Tongue (tissue), 2 donors: ENCODE results near the gene METRNL. TPM values are rescaled to one million over a fixed set of nuclear protein-coding genes. Genes with fewer than 3 reads are reported as not detected.

ENCODE experiments used
- DNase-seq: peaks from one replicate; pipeline ENCODE4 v3.0.0-alpha.2; 2015
- total RNA-seq: library from RNA; depleted of rRNA; stranded (reverse); fragments of >200 nt; gene quantifications from one replicate; pipeline ENCODE4 v1.2.3, GENCODE V29; 2014

METRNL gene
- total RNA-seq, 1 donor from 2014 or later, result 45.6 TPM

- DNase-seq, result no peak
Observed at GRCh38 chr17:83067071-83067717, 12.2 kb upstream of the METRNL start.

DNA sequence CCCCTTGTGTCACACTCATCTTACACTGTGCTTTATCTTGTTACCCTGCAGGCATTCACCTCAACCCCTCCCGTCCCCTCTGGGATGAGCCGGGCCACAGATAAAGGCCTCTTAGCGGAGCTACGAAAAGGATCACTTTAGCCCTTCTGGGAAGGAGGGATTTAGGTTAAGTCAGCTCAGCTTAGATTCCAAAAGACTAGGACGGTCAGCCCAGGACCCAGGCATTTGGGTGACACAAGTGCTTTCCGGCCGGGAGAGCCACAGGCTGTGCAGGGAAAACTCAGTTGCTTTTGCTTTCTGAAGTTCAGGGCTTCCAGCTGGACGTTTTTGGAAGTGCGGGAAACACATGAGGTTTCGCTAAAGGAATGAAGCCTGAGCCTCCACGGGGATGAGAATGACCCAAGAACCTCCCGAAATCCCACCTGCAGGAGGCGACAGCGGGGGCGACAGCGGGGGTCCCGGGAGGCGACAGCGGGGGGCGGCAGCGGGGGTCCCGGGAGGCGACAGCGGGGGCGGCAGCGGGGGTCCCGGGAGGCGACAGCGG is 11.6 kb upstream of the METRNL start:
- no peak for DNase-seq

GRCh38 chr17:83068641-83069570 is 10.5 kb upstream of the METRNL start:
- DNase-seq, result no peak

- no peak for DNase-seq
Observed at GRCh38 chr17:83069571-83069906, 9.9 kb upstream of the METRNL start.

DNA sequence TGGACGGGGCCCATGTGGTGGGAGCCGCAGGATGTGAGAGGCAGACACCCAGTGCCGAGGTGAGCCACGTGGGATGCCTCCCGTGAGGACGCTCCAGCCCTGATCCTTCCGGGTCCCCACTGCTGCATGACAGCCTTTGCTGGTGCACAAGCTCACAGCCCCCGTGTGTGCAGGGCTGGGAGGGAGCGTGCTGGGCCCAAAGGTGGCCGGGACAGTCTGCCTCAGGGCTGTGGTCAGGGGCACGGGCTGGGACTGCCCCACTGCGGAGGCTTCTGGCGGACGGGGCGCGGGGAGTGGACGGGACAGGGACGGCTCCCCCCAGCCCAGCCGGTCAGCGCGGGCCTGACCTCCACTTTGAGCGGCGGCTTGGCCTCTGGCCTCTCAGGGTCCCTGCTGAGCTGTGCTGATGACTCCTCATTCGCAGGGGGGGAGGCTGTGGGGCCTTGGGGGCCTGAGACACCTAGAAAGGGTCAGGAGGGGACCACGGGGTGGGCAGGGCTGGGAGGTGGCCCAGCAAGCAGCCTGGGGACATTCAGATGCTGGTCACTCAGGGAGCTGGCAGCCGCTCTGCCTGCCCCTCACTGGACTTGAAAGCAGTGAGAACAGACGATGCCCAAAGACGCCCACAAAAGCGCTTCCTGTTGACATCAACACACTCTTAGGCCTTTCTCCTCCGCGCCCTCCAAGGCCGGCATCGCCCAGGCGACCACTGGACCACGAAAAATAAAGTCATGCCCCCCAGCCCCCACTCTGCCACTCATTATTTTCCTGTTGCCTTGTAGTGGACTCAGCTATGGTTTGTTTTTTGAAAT is 9.3 kb upstream of the METRNL start:
- DNase-seq, result no peak

- DNase-seq, result no peak
Observed at GRCh38 chr17:83070800-83071341, 8.5 kb upstream of the METRNL start.

DNA sequence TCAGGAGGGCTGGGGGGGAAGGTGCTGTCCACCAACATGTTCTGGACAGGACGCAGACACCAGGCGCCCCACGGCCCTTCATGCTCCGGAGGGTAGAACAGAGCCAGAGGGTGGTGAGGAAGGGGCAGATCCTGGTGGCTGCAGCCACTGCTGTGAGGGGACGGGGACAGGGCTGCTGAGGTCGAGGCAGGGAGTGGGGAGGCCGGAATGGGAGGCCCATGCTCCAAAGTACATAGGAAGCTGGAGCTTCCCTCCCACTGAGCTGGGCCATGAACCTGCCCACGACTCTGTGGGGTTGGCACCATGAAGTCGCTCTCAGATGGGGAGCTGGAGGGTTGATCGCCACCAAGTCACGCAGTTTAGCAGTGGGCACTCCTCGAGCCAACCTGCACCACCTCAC is 8.0 kb upstream of the METRNL start:
- DNase-seq, result no peak

DNA sequence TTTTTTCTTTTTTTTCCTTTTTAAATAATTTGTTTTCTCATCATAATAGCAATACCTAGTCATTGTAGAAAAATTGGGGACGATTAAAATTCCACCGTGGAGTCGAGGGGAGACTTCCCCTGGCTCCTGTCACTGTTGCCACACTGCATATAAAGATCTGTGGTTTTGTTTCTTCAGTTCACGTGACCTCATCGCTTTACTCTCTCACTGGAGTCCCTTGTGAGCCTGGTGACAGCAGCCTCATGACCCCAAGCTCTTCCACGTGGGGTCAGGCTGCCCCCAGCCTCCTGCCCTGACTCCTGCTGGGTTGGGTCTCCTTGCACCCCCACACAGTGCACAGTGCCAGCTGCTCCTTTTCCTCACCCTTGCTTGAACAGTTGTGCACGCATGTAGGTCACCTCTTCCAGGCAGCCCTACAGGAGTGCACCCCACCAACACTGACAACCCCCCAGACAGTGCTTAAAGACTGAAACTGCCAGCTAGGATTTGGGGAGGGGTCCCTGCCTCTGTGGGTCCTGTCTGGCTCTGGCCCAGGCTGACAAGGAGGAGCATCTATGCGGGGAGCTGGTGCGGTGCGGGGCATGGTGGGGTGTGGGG is 7.3 kb upstream of the METRNL start:
- no peak for DNase-seq

DNA sequence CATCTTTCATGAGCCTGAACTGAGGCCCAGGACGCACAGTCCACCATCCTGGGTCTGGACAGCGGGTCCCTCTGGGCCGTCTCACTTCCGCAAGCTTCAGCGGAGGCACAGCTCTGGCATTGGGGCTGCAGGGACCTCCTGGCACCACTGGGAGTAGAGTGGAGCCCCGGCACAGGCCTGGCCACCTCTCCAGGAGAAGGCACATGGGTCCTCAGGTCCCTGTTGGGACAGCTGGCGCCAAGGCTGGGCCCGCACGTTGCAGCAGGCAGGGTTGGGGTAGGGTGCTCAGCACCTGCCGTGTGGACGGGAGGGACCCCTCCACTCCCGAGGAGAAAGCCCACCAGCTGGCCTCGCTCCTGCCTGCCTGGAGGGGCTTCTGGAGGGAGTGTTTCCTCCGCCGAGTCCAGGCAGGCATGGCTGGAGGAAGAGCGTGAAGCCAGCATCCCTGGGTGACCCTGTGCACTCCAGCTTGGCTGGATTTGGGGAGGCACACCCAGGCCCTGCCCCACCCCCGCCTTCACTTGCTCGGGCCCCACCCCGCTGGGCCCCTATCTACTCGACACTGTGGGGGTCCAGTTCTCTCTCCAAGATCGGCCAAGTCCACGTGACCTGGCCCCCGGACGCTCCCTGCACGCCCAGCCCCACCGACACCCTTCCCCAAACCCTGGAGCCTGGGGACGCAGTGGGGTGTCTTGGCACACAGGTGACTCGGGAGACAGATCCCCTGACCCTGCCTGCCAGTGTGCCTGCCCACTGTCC is 6.6 kb upstream of the METRNL start:
- no peak for DNase-seq

GRCh38 chr17:83073389-83074063 is 5.9 kb upstream of the METRNL start:
- DNase-seq, result no peak

DNA sequence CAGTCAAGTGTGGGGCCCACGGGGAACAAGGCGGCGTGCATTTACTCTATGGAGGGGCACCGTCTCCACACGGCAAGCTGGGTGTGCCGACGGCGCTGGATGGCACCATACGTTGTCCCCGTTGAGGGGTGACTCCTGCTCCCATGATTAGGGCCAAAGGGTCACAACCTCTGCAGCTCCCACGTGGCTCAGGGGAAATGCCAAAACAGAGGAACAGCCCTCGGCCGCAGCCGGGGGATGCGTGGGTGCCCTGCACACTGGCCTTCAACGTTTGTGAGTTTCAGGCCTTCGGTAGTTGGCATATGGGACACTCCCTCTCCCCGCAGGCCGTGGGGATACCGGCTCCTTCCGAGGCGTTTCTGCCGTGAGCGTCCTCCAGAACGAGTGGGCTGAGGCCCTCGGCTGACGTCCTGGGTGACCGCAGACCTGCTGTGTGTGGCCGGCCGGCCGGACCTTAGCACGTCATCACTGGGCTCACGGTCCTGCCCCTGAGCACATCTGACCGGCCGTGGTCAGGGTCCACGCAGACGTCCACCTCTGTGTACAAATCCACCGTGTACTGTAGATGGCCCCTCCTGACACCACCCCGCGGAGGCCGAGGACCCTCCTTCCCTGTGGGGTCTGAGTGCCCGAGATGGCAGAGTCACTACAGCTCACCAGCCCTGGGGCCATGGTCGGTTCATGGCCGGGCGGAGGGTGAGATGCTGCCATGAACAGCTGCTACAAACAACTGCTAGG is 4.8 kb upstream of the METRNL start:
- DNase-seq, result no peak

GRCh38 chr17:83075270-83075880 is 4.0 kb upstream of the METRNL start:
- DNase-seq, result no peak

- no peak for DNase-seq
Observed at GRCh38 chr17:83076938-83077337, 2.5 kb upstream of the METRNL start.

DNA sequence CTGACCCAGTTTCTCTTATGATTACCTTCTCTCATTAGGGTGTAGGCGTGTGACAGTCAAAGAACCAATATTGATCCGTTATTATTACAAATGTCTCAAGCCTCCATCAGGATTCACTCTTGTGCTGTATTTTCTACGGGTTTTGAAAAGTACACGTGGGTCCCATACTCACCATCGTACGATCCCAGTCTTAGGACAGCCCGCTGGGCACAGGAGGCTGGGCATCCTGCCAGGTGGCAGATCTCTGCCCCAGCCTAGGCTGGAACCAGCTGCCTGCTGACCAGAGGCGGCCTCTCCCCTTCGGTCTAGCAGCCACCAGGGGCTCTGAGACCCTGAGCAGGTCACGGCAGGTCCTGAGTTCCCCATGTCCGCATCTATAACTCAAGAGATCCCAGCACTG is 2.0 kb upstream of the METRNL start:
- no peak for DNase-seq

- no peak for DNase-seq
Observed at GRCh38 chr17:83077939-83078338, 1.5 kb upstream of the METRNL start.

GRCh38 chr17:83078378-83079351 is 744 bp upstream of the METRNL start:
- DNase-seq, result no peak

- DNase-seq, result no peak
Observed at GRCh38 chr17:83079766-83080578, 563 bp downstream of the METRNL start.

DNA sequence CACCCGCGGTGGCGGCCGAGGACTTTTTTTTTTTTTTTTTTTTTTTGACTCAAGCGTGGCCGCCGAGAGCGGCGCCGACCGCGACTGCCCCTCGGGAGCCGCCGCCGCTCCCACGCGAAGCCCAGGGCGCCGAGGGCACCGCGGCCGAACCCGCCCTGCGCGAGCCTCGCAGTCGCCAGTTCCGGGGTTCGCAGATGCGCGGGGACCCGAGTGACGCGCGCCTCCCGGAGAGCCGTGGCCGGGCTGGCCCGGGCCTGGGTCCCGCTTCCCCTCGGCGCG is 1.1 kb downstream of the METRNL start:
- DNase-seq, result no peak
